Adrenal gland (tissue), 12 donors: ENCODE data around the gene EDAR. TPM values are rescaled to one million over a fixed set of nuclear protein-coding genes. Genes with fewer than 3 reads are reported as not detected.

Experiments
- DNase-seq, 7 donors: peaks; one replicate each; pipeline ENCODE4 v3.0.0-alpha.2; 2019 to 2020
- H3K27ac ChIP-seq, 5 donors: fragments of 200-600 bp; sonication (generic) in 4 of 5; 1 replicate in 3 of 5; 2 replicates in 2 of 5; pipeline versions ENCODE4 v1.5.1 to v1.8.0; 2016 to 2020; ENCODE audit warnings: mild to moderate bottlenecking in 1 of 5
- H3K27me3 ChIP-seq: fragments of 200-600 bp; 2 replicates; pipeline ENCODE4 v1.8.0; 2021
- H3K36me3 ChIP-seq, 2 donors: fragments of 200-600 bp; replicated peaks in 1 of 2; 1 replicate in 1 of 2; 2 replicates in 1 of 2; pipeline versions ENCODE4 v1.5.1 to v1.8.0; 2018 to 2022
- H3K4me1 ChIP-seq, 2 donors: fragments of 200-600 bp; replicated peaks in 1 of 2; 1 replicate in 1 of 2; 2 replicates in 1 of 2; pipeline versions ENCODE4 v1.5.1 to v1.8.0; 2018 to 2021
- H3K4me3 ChIP-seq, 4 donors: fragments of 200-600 bp; sonication (generic) in 3 of 4; one replicate each; pipeline ENCODE4 v1.5.1; 2016 to 2018
- H3K9me3 ChIP-seq, 3 donors: fragments of 200-600 bp; sonication (generic) in 1 of 3; replicated peaks in 1 of 3; 1 replicate in 2 of 3; 2 replicates in 1 of 3; pipeline versions ENCODE4 v1.5.1 to v1.8.0; 2016 to 2021
- CTCF ChIP-seq, 6 experiments: fragments of 450-650 bp in 4 of 6; fragments of 200-600 bp in 2 of 6; sonication (generic) in 1 of 6; IDR thresholded peaks; 1 replicate in 5 of 6; 2 replicates in 1 of 6; pipeline versions ENCODE4 v1.5.1 to v1.8.0; 2016 to 2021; ENCODE audit warnings: antibody characterized with exemption in 6 of 6, mild to moderate bottlenecking in 2 of 6, moderate library complexity in 1 of 6
- POLR2A ChIP-seq, 2 donors: fragments of 450-650 bp; IDR thresholded peaks; one replicate each; pipeline ENCODE4 v1.6.1; 2017; ENCODE audit warnings: antibody characterized with exemption in 2 of 2, mild to moderate bottlenecking in 2 of 2, moderate library complexity in 1 of 2
- WGBS, 4 donors: extraction: QIAGEN DNeasy Blood & Tissue Kit in 2 of 4; methylation state at CpG; one replicate each; pipeline versions ENCODE4 v1.1.5 to v1.1.7; 2013 to 2017; 5-methylcytosine and 5-hydroxymethylcytosine counted together
- intact Hi-C, 2 donors: fragments of 100-400 bp; cut with DNase I; formaldehyde crosslinking; loops; one replicate each; pipeline versions ENCODE4 v1.14.1 to v1.15.0; 2022 to 2023
- polyA plus RNA-seq, 3 donors: library from polyadenylated mRNA; stranded (reverse); fragments of 200-250 nt in 2 of 3; fragments of 350-450 nt in 1 of 3; fragmentation: Illumina TruSeq in 1 of 3; extraction: RNeasy Lipid Tissue Mini Kit (QIAGEN cat#74804) in 1 of 3; gene quantifications; one replicate each; pipeline ENCODE4 v1.2.3, GENCODE V29; 2013 to 2014
- total RNA-seq, 9 donors: library from RNA; depleted of rRNA in 4 of 9; stranded (reverse); fragments of >200 nt in 4 of 9; fragments of 120-200 nt in 1 of 9; fragmentation: NEBNext Ultra II Directional in 1 of 9; extraction: Animal tissue kit (Norgen Biotek cat#: 25700) in 1 of 9; gene quantifications; one replicate each; pipeline versions ENCODE4 v1.1.0 to v1.2.4, GENCODE V29; 2013 to 2023
- donor health status: healthy with polysubstance abuse.
- donor health status: Bipolar disorder and iron deficiency.
- donor health status: DM: yes; HTN: yes; CAD: no.
- donor health status: DM: no; HTN: no; CAD: no.
- donor health status: DM: no; HTN: no; CAD: no.
- donor health status: DM: yes; HTN: yes; CAD: no.

The EDAR gene
- total and polyA plus RNA-seq, 12 donors, result not detected

- no peaks in the 10 kb centered on the region for H3K27me3 ChIP-seq
- no peak for DNase-seq
- H3K4me3 ChIP-seq, result no peak overlapping the region
- no peaks in the 10 kb centered on the region for H3K4me1 ChIP-seq
- no peaks in the 10 kb centered on the region for H3K36me3 ChIP-seq
- 75 to 91% (median 81%) methylated on average over 1 of the region's 1 CpG for WGBS, 4 donors
- no peak overlapping the region for H3K27ac ChIP-seq
- TF ChIP-seq CTCF (IDR thresholded peaks at IDR 0.05) (no peak), POLR2A (IDR thresholded peaks at IDR 0.05) (no peak)
- no peaks in the 10 kb centered on the region for H3K9me3 ChIP-seq
- intact Hi-C loops, result no loop called here
These were observed 57.6 kb downstream of the EDAR start for GRCh38 chr2:108931372-108931771.

- 87 to 96% (median 91%) methylated on average over 7 to 17 of the region's 17 CpGs for WGBS, 4 donors
- no peak for DNase-seq
- intact Hi-C loops, result loop anchor here in 1 of 2 donors (5.0 to 10.0 kb wide), 3 partner anchors 65 to 582 kb away; partner anchors contain the start of gene SH3RF3
- no peaks in the 10 kb centered on the region for H3K36me3 ChIP-seq
- no peaks in the 10 kb centered on the region for H3K9me3 ChIP-seq
- TF ChIP-seq POLR2A (IDR thresholded peaks at IDR 0.05) (no peak), CTCF (IDR thresholded peaks at IDR 0.05) (no peak)
- no peaks in the 10 kb centered on the region for H3K27me3 ChIP-seq
- no peak overlapping the region for H3K4me3 ChIP-seq
- H3K4me1 ChIP-seq, result no peaks in the 10 kb centered on the region
- no peak overlapping the region for H3K27ac ChIP-seq
These were observed 59.1 kb downstream of the EDAR start for GRCh38 chr2:108929807-108930425.

GRCh38 chr2:108928660-108929377 lies 60.2 kb downstream of the EDAR start:
- intact Hi-C loops, result loop anchor here in 1 of 2 donors (5.0 to 10.0 kb wide), 3 partner anchors 66 to 583 kb away; partner anchors contain the start of gene SH3RF3
- TF ChIP-seq POLR2A (IDR thresholded peaks at IDR 0.05) (no peak), CTCF (IDR thresholded peaks at IDR 0.05) (no peak)

DNA sequence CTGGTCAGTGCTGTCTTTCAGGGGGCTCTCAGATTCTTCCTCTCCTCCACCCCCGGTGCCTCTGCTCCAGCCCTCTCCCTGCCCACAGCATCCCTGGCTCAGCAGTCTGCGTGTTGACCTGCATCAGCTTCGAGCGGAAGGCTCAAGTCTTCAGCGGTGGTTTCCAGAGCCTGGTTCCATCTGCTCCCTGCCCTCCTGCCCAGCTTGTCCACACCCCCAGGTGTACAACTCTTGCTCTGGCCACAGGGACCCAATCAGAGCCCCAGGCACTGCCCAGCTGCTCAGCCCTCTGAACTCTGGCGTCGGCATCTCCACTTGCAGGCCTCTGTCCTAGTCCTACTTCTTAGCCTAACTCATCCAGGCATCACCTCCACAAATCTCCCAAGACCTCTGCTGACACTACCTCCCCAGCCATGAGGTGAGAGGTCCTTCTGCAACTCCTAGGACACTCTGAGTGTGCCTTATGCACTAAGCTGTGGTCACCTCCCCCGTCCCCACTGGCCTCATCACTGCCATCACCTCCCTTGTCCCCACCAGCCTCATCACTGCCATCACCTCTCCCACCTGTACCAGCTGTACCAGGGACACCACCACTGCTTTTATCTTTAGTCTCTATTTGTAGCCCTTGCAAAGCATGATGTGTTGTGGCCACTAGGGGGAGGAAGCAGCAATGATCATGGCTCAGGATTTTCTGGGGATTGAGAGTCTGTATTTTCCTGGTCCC lies 60.9 kb downstream of the EDAR start:
- intact Hi-C loops, result loop anchor here in 1 of 2 donors (5.0 to 10.0 kb wide), 3 partner anchors 67 to 584 kb away; partner anchors contain the start of gene SH3RF3
- 70 to 80% (median 75%) methylated on average over 7 to 8 of the region's 8 CpGs for WGBS, 4 donors

More at GRCh38 chr2:108928660-108929377, 60.2 kb downstream of the EDAR start:
- Histone ChIP-seq H3K4me3 (no peak overlapping the region), H3K27ac (no peak overlapping the region), H3K9me3 (no peaks in the 10 kb centered on the region), H3K4me1 (no peaks in the 10 kb centered on the region), H3K36me3 (no peaks in the 10 kb centered on the region), H3K27me3 (no peaks in the 10 kb centered on the region)
- WGBS, 4 donors, result 82 to 84% (median 83%) methylated on average over 14 to 17 of the region's 17 CpGs
- DNase-seq, result no peak

More for the DNA sequence above, 60.9 kb downstream of the EDAR start:
- Histone ChIP-seq H3K27ac (no peak overlapping the region), H3K36me3 (no peaks in the 10 kb centered on the region), H3K4me1 (no peaks in the 10 kb centered on the region), H3K27me3 (no peaks in the 10 kb centered on the region), H3K9me3 (no peaks in the 10 kb centered on the region), H3K4me3 (no peak overlapping the region)
- DNase-seq, result peak; percentile 33 to 71 (median 50)
- TF ChIP-seq POLR2A (IDR thresholded peaks at IDR 0.05) (no peak), CTCF (IDR thresholded peaks at IDR 0.05) (peak; percentile 73 to 89 (median 78))
